ENCODE measurements around the gene PTF1A.

PTF1A gene, protein sequence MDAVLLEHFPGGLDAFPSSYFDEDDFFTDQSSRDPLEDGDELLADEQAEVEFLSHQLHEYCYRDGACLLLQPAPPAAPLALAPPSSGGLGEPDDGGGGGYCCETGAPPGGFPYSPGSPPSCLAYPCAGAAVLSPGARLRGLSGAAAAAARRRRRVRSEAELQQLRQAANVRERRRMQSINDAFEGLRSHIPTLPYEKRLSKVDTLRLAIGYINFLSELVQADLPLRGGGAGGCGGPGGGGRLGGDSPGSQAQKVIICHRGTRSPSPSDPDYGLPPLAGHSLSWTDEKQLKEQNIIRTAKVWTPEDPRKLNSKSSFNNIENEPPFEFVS

DNA sequence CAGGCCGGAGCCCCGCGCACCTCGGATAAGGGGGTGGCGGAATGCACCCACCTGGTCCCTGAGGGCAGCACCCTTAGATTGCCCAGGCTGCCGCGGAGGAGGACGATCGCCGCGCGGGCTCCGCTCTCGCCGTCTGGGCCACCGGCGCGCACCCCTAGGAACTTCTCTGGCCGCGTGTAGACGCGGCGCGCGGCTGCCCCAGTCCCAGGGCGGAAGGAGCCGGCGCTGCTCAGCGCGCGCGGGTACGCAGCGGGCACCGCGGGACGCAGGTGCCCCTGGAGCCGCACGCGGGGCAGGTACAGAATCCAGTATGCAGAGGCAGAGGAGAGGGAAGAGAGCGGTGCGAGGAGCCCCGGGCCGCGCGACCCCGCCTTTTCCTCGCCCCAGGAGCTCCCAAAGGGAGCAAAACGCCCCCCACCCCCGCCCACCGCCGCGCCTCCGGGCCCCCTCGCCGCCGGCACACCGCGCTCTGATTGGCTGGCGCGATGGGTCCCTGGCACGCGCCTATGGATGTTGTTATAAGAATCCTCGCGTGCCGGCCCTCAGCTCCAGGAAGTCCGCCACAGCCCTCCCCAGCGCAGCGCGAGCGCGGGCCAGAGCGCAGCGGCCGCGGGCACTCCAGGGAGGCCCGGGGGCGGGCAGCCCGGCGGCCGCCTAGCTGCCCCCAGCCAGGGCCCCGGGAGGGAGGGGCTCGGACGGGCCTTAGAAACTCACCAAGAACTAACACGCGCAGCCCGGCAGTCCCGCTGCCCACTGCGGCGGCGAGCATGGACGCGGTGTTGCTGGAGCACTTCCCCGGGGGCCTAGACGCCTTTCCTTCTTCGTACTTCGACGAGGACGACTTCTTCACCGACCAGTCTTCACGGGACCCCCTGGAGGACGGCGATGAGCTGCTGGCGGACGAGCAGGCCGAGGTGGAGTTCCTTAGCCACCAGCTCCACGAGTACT is at the start of gene PTF1A:
Gene PTF1A, plus strand, starts transcription at position 549 of the 948 bp plus-strand sequence. Its CDS starts 219 bp downstream, at position 768.
- no peak for DNase-seq

DNA sequence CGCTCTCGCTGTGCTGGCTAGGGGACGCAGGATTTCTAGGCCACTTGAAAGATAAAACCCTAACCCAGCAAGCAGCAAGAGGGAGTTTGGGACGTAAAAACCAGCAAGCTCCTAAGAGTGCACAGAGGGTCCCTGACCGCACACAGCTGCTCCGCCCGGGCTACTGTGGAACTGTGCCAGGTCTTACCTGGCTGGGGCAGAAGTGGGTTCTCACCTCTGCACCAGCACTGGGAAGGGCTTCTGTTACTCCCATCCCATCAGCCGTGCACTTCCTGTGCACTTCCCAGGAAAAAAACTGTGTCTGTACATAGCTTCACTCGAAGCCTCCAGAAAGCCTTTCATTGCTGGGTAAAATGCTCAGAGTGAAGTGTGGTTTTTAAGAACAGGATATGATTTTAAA is 45.9 kb upstream of the PTF1A start:
- no peak for DNase-seq

DNA sequence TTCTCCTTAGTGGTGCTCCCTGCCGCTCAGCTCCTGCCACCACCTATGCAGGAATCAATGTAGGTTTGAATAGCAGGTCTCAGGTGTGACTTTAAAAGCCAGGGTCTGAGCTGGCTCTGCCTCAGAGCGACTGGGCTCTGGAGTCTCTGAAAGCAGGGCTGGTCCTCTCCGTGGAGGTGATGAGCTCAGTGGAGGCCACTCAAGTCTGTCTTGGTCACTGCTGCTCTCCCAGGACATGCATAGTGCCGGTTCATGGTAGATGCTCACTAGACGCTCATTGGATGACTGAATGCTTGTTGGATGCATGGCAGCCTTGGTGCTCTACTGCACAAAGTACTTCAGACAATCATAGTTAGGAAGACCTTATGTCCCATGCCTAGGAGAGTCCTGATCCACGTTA is 45.1 kb upstream of the PTF1A start:
- DNase-seq: no peak

DNA sequence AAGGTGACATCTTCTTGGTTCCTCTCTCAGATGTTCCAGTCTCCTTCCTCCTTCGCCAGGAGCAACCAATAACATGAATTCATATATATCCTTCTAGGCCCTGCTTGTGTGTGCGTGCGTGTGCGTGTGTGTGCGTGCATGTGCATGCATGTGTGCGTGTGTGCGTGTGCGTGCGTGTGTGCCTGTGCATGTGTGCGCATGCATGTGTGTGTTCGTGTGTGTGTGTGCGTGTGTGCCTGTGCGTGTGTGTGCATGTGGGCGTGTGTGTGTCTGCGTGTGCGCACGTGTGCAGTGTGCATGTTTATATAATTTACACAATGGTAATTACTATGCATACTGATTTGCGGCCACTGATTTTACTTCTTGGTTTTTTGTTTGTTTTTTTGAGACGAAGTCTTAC is 43.9 kb upstream of the PTF1A start:
- no peak for DNase-seq

DNA sequence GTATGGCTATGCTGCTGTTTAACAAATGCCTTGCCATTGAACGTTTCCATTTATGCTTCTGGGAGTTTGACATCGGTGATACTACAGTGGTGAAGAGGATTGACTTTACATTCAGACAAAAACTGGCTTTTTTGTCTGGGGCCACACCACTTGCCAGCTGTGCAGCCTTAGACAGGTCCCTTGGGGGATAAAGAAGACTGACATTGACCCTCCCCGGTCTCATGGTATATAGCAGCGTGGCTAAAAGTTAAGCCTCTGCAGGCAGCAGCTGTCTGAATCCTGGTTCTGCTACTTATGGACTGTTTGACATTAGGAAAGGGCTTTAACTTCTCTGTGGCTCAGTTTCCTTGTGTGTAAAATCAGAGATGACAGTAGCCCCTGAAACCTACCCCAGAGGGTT is 42.0 kb upstream of the PTF1A start:
- DNase-seq: no peak

DNA sequence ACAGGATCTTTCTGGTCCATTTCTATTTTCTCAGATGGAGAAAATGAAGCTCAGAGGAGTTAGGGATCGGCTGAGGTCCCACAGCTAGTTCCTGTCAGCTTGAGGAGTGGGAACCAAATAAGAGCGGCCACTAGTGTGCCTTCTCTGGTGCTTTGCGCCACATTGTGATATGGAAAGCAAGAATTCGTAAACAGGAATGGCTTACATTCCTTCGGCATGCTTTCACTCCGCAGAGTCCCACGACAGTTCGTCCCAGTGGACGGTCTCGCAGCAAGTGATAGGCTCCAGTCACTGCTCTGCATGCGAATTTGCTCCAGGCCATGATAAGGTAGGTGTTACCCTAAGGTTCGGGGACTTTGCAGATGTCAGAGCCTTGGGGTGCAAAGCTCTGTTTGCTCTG is 41.5 kb upstream of the PTF1A start:
- DNase-seq: no peak

DNA sequence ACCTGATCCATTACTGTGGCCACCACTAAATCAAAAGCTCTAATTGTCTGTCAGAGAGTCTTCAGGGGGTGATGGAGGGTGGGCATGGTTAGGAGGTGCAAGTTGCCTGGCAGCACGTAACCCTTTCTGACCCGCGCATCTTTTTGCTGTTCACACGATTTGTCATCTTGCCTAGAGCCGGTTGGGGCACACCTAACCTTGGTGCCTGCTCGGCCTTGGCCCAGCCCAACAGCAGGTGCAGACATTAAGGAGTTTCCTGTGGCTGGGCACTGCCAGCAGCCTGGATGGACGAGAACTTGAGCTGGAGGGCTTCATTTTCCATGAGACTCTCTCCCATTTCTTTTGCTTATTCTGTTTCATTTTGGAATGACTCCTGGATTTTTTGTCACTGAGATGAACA is 41.0 kb upstream of the PTF1A start:
- no peak for DNase-seq

DNA sequence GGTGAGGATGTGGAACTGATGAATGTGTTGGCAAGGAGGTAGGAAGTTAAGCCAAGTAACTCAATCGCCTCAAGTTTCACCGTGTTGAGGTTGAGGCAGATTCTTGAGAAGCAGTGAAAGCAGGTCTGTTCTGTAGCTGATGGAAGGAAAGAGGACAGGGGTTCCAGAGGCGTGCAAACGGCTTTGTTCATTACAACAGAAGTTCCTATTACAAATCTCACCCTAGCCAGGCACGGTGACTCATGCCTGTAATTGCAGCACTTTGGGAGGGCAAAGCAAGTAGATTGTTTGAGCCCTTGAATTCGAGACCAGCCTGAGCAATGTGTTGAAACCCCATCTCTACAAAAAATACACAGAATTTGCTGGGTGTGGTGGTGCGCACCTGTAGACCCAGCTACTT is 36.9 kb upstream of the PTF1A start:
- DNase-seq: no peak

DNA sequence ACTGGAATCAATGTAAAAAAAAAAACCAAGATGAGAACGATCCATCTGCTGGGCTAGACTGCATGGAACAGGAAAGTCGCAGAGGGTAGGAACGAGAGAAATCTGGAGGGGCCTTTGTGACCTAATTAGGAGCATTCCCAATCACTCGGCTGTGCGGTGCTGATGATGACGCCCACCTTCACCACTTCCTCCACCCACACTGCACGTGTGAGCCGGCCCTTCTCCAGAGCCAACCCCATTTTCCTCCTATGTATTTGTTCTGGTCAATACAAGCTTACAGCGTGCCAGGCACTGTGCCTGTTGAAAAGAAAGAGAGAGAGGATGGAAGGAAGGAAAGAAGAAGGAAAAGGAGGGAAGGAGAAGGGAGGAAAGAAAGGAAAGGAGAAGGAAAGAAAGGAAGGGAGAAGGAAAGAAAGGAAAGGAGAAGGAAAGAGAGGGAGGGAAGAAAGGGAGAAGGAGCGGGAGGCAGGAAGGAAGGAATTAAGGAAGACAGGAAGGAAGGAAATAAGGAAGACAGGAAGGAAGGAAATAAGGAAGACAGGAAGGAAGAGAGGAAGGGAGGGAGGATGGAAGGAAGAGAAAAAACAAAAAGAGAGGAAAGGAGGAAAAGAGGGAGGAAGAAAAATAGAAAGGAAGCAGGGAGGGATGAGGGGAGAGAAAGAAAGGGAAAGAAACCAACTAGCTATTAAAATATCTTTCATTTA is 35.5 kb upstream of the PTF1A start:
- DNase-seq: no peak

DNA sequence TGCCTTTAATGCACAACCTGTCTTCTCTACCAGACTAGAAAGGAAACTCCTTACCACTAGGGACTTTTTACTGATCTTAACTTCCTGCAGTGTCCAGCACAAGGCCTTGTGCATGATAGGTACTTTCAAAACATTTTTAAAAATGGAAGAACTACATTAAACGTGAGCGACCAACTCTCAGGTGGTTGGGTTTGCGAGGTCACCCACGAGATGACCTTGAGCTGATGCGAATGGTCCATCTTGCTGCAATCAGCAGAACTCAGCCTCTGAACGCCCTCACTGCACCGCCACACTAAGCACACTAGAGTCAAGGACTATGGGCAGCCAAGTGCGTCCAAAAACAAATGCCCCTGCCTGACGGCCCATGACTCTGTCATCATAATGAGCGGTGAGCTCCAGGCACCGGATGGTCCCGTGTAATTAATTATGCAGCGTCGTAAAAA is 34.9 kb upstream of the PTF1A start:
- no peak for DNase-seq

DNA sequence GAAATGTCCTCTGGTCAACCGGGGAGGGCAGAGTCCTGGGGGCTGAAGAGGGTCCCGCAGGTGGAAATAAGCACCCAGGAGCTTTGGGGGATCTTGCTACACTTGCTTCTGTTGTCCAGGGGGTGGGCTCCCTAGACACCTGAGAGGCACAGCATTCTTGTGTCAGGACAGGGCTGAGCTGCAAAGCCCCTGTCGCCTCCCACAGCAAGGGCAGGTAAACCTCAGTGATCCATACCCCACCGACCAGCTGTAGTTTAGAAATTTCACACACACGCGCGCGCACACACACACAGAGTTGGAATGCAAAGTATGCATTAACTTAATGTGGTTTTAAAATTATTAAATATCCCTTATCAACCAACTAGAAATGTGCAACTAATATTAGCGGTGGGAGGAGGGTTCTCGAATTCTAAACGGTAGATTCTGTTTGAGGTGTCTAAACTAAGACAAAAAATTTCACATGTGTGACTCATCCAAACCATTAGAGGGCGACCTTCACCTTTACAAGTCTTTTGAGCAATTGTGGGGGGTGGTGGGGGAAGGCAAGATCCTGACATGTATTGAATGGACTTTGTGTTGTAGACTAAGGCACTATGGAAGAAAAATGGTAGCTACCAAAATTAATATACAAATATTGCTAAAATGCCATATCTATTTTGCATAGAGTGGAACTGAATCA is 34.3 kb upstream of the PTF1A start:
- DNase-seq: no peak

DNA sequence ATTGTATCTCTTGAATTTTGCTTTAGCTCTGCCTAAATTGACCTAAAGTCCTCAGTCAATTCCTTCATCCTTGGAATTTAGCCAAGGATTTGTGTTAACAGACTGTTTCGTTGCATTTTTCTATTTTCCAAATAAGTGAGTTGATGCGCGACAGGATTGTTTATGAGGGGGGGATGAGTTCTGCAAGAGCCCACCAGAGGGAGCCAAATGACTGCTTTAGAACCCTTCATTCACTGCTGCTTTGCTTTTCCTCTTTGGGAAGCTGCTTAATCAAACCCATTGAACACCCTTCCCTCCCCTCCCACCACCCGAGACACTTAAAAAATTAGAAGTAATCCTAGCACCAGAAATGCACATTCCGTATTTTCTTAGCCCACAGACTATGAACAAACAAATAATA is 33.7 kb upstream of the PTF1A start:
- DNase-seq: no peak

DNA sequence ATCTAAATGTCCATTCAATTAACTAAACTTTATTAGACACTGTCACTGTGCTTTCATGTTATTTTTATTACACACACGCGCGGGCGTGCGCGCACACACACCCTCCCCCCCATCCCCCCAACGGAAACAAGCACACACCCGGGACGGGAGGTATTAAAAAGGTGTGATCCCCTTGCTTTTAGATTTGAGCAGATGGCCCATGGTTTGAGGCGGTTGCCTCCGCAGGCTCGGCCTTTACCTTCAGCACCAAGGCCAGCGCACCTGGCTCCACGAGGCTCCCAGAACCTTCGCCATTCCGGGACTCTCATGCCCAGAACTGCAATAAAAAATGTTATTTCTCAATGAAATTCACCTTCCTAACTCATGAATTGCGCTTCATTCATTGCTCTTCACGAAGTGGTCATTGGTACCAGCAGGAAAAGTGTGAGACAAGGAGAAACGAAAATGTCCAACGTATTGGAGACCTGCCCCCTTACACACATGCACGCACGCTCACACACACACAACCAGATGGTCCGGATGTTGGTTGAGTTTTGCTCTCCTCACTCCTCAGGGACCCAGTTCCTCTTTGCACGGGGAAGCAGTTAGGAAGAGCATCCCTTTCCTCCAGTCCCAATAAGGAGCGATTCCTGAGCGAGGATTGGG is 20.8 kb upstream of the PTF1A start:
- no peak for DNase-seq

DNA sequence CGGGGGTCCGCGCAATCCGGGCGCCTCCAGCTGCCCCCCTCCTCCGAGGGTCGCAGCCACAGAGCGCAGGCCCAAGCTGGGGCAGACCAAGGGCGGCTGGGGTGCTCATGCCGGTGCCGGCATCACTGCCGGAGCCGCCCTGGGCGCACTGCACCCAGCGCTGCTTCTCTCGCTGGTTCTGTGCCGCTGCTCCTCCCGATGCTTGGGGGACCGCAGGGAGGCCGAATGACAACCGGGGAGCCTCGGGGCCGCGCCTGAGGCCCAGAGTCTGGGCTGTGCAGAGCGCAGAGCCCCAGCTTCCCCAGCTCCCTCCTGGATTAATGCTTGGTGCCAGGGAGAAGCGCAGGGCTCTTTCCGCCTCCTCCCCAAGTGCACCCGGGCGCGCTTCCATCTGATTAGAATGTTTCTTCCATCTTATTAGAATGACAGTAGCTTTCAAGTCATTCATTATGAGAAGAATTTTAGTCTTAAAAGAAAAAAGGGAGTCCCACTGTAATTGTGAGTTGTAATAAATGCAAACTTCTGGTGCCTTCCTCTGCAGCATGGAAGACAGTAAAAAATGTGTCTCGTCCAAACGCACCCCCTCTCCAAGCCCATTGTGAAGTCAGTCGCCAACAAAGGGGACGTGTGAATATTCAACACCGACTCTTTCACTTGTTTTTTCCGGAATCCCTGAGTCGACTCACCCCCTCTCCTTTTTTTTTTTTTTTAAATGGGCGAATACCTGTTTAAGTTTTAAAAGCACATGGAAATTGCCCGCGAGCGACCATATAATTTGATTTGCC is 19.5 kb upstream of the PTF1A start:
- no peak for DNase-seq

DNA sequence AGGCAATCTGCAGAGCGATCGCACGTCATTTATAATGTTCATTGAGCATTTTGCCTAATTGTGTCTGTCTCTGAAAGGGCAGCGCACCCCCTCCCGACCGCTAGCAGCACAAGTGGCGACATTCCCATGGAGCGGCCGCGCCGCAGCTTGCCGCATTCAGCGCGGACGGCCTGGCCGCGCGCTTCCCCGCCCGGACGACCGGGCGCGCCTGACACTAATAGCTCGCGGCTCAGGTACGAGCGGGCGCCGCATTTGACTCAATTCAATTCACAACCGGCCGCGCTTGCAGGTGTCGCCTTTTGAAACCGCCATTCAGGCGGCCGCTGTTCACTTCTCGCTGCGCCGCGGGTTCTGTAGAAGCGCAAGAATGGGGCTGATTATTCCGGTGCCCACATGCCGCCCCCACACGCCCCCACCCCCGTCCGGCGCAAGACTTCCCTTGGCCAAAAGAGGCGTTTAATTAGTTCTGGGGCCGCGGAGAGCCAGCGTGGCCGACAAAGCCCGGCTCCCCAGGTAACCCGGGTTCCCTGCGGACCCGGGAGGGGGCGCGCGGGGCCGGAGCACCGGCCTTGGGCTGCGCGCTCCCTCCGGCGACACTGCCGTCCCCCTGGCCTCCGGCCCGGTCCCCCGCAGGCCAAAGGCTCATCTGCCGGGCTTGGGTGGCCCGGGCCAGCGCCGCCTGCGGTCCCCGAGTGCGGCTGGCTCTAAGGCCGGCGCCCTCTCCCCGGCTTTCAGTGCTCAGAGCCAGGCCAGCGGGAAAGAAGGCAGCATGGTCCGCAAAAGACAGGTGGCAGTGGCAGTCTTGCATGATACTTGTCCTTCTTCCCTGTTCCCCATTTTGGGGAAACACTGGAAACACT is 18.7 kb upstream of the PTF1A start:
- no peak for DNase-seq

DNA sequence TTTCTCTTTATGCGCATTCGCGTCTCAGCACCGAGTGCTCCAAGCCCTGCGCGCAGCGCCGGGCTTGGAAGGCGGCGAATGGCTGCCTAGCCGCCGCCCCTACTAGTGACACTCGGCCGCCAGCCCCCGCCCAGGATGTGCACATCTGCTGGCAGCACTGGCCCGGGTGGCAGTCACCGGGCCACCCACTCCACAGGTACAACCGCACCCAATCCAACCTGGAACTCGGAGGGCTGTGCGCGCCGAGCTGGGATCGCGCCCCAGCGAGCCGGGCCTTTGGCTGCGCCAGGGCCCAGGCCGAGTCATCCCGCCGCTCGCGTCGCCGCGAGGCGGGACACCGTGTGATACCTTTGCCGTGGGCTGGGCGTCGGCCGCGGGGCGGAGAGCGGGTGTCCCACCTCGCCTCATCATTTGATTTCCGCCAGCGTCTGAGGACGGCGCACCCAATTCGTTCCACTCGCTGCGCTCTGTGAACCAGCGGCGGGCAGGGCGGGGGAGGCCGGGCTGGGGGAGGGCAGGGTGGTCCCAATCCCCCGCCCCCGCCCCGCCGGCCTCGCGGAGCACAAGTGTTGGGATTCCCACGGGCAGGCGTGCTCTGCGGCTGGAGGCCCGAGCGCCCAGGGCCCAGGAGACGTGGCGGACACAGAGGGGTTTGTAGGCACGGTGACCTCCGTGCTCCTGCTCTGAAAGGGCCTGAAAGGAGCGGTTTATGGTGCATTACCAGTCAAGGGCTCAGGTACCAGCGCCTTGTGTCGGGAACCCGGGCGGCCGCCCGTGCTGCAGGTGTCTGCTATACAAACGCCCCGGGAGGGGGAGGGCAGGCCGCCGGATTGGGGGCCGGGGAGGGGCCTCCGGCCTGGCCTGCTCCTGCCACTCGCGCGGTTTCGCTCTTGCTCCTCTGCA is 17.8 kb upstream of the PTF1A start:
- no peak for DNase-seq

DNA sequence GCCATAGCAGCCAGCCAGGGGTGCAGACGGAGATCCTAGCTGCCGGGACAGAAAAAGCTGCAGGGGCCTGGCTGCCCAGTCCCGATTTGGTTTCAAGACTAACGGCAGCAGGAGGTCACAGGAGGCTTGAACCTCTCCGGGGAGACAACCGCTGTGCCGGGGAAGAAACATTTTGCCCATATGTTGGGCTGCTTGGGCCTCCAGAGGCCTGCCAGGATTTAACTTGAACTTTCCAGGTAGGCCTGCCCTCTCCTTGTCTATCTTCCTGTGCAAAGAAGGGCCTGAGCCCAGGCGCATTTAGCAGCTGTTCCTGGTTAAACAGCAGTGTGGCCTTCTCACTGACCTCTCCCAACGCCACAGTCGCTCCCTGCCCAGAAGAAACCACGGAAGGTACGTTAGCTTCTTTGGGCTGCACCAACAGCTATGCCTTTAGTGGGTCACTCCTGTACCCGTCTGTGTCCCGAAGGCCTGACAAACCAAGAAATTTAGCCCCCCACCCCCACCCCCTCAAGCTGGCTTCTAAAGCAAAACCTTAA is 17.1 kb upstream of the PTF1A start:
- no peak for DNase-seq

DNA sequence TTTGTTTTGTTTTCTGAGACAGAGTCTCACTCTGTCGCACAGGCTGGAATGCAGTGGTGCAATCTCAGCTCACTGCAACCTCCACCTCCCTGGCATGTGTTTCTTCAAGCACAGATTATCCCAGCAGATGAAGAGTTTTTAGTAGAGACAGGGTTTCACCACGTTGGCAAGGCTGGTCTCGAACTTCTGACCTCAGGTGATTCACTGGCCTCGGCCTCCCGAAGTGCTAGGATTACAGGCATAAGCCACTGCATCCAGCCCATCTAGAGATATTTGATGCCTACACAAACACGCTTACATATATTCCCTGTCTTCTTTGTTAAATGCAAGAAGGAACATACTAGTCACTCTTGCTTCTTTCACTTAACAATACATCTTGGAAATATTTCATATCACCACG is 5.9 kb upstream of the PTF1A start:
- DNase-seq: no peak

DNA sequence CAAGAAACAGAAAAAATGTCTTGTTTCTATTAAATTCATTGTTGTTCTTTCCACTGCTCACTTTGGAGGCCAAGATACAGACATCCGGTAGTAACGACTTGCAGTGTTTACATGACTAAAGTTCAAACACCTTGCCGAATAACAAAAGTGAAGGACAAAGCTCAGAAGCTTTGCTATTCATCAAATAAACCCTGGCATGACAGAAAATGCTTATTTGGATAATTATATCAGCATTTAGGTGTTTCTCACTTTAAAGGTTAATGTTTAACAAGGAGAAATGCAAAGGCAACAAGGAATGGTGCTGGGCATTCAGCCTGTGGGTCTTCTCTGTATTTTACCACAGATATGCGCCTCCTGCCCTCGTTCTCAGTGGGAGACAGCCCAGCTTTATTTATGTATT is 5.4 kb upstream of the PTF1A start:
- no peak for DNase-seq
